ENCODE data around the gene B4GALNT2.
A peak's percentile ranks its signal among the peaks of the same experiment; 100 is the strongest.

- no peak for TF ChIP-seq CTCF (IDR thresholded peaks at IDR 0.05)
- TF ChIP-seq POLR2AphosphoS5 (IDR thresholded peaks at IDR 0.05; ENCODE audit: insufficient read depth in 1 of 2, low read depth in 1 of 2): peak in 1 of 2 donors; percentile 74
- TF ChIP-seq POLR2A (IDR thresholded peaks at IDR 0.05): no peak
Measured at GRCh38 chr17:49217651-49218413, 85.3 kb downstream of the B4GALNT2 start.
